Measurements from ENCODE around the gene LRRTM1. TPM values are rescaled to one million over a fixed set of nuclear protein-coding genes. Genes with fewer than 3 reads are reported as not detected.

LRRTM1 gene
- total and polyA plus RNA-seq, 2 of the 4 experiments (the other 2 are of a cell fraction), result not detected

DNA sequence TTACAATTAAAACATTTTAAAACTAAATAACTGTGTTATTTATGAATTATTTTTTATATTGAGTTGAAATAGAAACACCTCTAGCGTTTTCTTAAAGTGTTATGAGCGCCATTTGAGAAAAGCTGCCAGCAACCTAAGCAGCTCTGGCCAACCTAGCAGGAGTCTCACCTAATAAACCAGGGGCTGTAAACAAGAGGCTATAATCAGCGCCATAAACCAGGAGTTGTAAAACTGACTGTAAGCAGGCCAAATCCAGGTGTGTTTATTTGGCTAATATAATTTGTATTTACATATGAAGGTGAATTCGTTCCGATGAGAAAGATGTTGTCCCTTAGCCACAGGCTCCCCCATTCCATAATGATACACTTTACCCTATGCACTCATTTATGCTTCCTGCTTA is 34.7 kb downstream of the LRRTM1 start:
- H3K23ac ChIP-seq (ENCODE audit: low read depth, low read length), result no peak overlapping the region
- CTCF ChIA-PET, result no interaction called here
- DNase-seq, result no peak
- no peak overlapping the region for H4K8ac ChIP-seq (ENCODE audit: low read depth in 2 of 2, low read length in 2 of 2)
- H3K14ac ChIP-seq (replicated peaks; ENCODE audit: low read depth, low read length), result no peak overlapping the region
- no peak overlapping the region for H4K5ac ChIP-seq (ENCODE audit: low read depth, low read length)
- no peaks in the 10 kb centered on the region for H3K79me1 ChIP-seq (ENCODE audit: low read depth in 1 of 2, low read length in 2 of 2)
- no peak overlapping the region for H3K18ac ChIP-seq (ENCODE audit: low read depth, low read length)
- no peak overlapping the region for H3K4ac ChIP-seq (ENCODE audit: low read depth, low read length)
- H3K9me1 ChIP-seq (ENCODE audit: insufficient read depth, low read length), result no peaks in the 10 kb centered on the region
- no peak for ATAC-seq (ENCODE audit: low read depth)
- H3K9me3 ChIP-seq (ENCODE audit: control insufficient read depth, insufficient read depth, low read length), result no peaks in the 10 kb centered on the region
- no peak overlapping the region for H3K4me2 ChIP-seq (ENCODE audit: low read depth, low read length)
- no CpG with 5 or more reads among the region's 5 CpGs for WGBS, 2 experiments (ENCODE audit: extremely low coverage in 2 of 2, insufficient read length in 1 of 2)
- in situ Hi-C loops (cut with MboI; ENCODE audit: low sequenced_read_pairs), result no loop called here
- H3K56ac ChIP-seq (ENCODE audit: extremely low read depth, insufficient read depth, low read length), result no peak overlapping the region
- no peak overlapping the region for H2BK15ac ChIP-seq (ENCODE audit: low read depth, low read length)
- H3K27ac ChIP-seq (ENCODE audit: insufficient read depth, low read length), result no peak overlapping the region
- intact Hi-C loops (cut with micrococcal nuclease), result no loop called here
- H2BK20ac ChIP-seq (ENCODE audit: low read depth, low read length), result no peak overlapping the region
- TF ChIP-seq MXI1 (IDR thresholded peaks at IDR 0.05; ENCODE audit: borderline replicate concordance, low read depth, low read length) (no peak), MAFK (IDR thresholded peaks at IDR 0.05; ENCODE audit: low read depth, low read length) (no peak), SMC3 (IDR thresholded peaks at IDR 0.05; ENCODE audit: low read depth, low read length) (no peak), BHLHE40 (IDR thresholded peaks at IDR 0.05; ENCODE audit: low read depth, low read length) (no peak), RCOR1 (IDR thresholded peaks at IDR 0.05; ENCODE audit: insufficient replicate concordance, low read length) (no peak), NFE2L2 (IDR thresholded peaks at IDR 0.05; ENCODE audit: low read depth, low read length) (no peak), MAZ (IDR thresholded peaks at IDR 0.05; ENCODE audit: borderline replicate concordance, low read depth, low read length) (no peak), CEBPB (IDR thresholded peaks at IDR 0.05; ENCODE audit: low read depth, low read length) (no peak)
- TF ChIP-seq, protein P1, sequence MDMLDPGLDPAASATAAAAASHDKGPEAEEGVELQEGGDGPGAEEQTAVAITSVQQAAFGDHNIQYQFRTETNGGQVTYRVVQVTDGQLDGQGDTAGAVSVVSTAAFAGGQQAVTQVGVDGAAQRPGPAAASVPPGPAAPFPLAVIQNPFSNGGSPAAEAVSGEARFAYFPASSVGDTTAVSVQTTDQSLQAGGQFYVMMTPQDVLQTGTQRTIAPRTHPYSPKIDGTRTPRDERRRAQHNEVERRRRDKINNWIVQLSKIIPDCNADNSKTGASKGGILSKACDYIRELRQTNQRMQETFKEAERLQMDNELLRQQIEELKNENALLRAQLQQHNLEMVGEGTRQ (IDR thresholded peaks at IDR 0.05; ENCODE audit: low read depth, low read length), result no peak
- TF ChIP-seq, protein P2, sequence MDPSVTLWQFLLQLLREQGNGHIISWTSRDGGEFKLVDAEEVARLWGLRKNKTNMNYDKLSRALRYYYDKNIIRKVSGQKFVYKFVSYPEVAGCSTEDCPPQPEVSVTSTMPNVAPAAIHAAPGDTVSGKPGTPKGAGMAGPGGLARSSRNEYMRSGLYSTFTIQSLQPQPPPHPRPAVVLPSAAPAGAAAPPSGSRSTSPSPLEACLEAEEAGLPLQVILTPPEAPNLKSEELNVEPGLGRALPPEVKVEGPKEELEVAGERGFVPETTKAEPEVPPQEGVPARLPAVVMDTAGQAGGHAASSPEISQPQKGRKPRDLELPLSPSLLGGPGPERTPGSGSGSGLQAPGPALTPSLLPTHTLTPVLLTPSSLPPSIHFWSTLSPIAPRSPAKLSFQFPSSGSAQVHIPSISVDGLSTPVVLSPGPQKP (IDR thresholded peaks at IDR 0.05; ENCODE audit: borderline replicate concordance, low read depth, low read length), result no peak
- H2BK120ac ChIP-seq (ENCODE audit: low read depth, low read length), result no peak overlapping the region
- H2BK5ac ChIP-seq (ENCODE audit: low read depth, low read length, poor library complexity, severe bottlenecking), result no peak overlapping the region
- POLR2A ChIA-PET (ENCODE audit: unreplicated experiment), result no interaction called here
- H3K4me1 ChIP-seq (ENCODE audit: control insufficient read depth, insufficient read depth, low read length), result no peaks in the 10 kb centered on the region
- BruUV-seq (replicated peaks), result no TSS peak
- H4K20me1 ChIP-seq (ENCODE audit: insufficient read depth, low read length), result no peaks in the 10 kb centered on the region
- no peak overlapping the region for H2AK5ac ChIP-seq (ENCODE audit: low read depth, low read length)
- dilution Hi-C loops (cut with HindIII; ENCODE audit: low sequenced_read_pairs, unreplicated experiment), result no loop called here
- no peak overlapping the region for H4K91ac ChIP-seq (ENCODE audit: insufficient read depth, low read depth, low read length)
- H3K9ac ChIP-seq (ENCODE audit: low read depth, low read length), result no peak overlapping the region
- H3K4me3 ChIP-seq (ENCODE audit: insufficient read depth, low read depth, low read length), result no peak overlapping the region
- H2AK9ac ChIP-seq (replicated peaks; ENCODE audit: low read depth, low read length, poor library complexity), result no peak overlapping the region
- H2AFZ ChIP-seq (replicated peaks; ENCODE audit: low read length, poor library complexity), result no peak overlapping the region
- H3K36me3 ChIP-seq (ENCODE audit: control insufficient read depth, insufficient read depth, low read length), result no peaks in the 10 kb centered on the region
- no peaks in the 10 kb centered on the region for H3K27me3 ChIP-seq (ENCODE audit: control insufficient read depth, insufficient read depth, low read length)

Data from IMR-90 (cell line).